WTC11 (cell line): ENCODE data around the gene GP9. TPM values are rescaled to one million over a fixed set of nuclear protein-coding genes. Genes with fewer than 3 reads are reported as not detected.

Experiments
- ATAC-seq: fragments of 200-7000 bp; cut with Tn5 transposase; 2 replicates; pipeline ENCODE4 v1.10.0; 2021; ENCODE audit warnings: mild to moderate bottlenecking, moderate library complexity
- CTCF ChIA-PET: fragments of 300-600 bp; sonication (Branson Sonifier 250); formaldehyde crosslinking; loops from one replicate; lab custom pipeline; 2021; ENCODE audit warnings: antibody characterized with exemption; lab: Charles Lee
- POLR2A ChIA-PET: fragments of 350-600 bp; sonication (Branson Sonifier 250); formaldehyde crosslinking; loops from one replicate; lab custom pipeline; 2021; ENCODE audit warnings: antibody characterized with exemption; lab: Charles Lee
- DNase-seq: peaks from one replicate; pipeline ENCODE4 v3.0.0; 2021; ENCODE audit warnings: low spot score
- H3K27ac Mint-ChIP-seq: 2 replicates; pipeline ENCODE4 v1.8.0; 2021; ENCODE audit warnings: mixed read lengths
- H3K27me3 Mint-ChIP-seq: 2 replicates; pipeline ENCODE4 v1.8.0; 2021; ENCODE audit warnings: low read depth, mild to moderate bottlenecking, moderate library complexity, mixed read lengths
- H3K36me3 Mint-ChIP-seq: 2 replicates; pipeline ENCODE4 v1.8.0; 2021; ENCODE audit warnings: mixed read lengths
- H3K4me1 Mint-ChIP-seq: 2 replicates; pipeline ENCODE4 v1.8.0; 2022; ENCODE audit warnings: mixed read lengths
- H3K4me3 Mint-ChIP-seq: 2 replicates; pipeline ENCODE4 v1.8.0; 2021; ENCODE audit warnings: mild to moderate bottlenecking, moderate library complexity, mixed read lengths
- H3K9me3 Mint-ChIP-seq: 2 replicates; pipeline ENCODE4 v1.8.0; 2021; ENCODE audit warnings: mixed read lengths
- CREB1 ChIP-seq: sonication (generic); formaldehyde crosslinking; IDR thresholded peaks from 2 replicates; pipeline ENCODE4 v1.8.0; 2023; ENCODE audit warnings: mild to moderate bottlenecking, missing genetic modification reagents
- HMGA2 ChIP-seq: fragments of 250-450 bp; sonication (Bioruptor Pico); IDR thresholded peaks from 2 replicates; pipeline ENCODE4 v1.4.0; 2021; ENCODE audit warnings: mild to moderate bottlenecking, moderate library complexity
- JAZF1 ChIP-seq: fragments of 250-450 bp; sonication (Bioruptor Pico); IDR thresholded peaks from 2 replicates; pipeline ENCODE4 v1.9.0; 2021; ENCODE audit warnings: moderate library complexity, mild to moderate bottlenecking, inconsistent platforms
- NR1H2 ChIP-seq: sonication (generic); formaldehyde crosslinking; IDR thresholded peaks from 2 replicates; pipeline ENCODE4 v1.9.0; 2021; ENCODE audit warnings: mild to moderate bottlenecking, moderate library complexity, missing genetic modification reagents
- NR3C1 ChIP-seq: sonication (generic); formaldehyde crosslinking; conservative IDR thresholded peaks from 2 replicates; pipeline ENCODE4 v1.8.1; 2023; ENCODE audit warnings: low read depth, mild to moderate bottlenecking, missing genetic modification reagents
- OVOL2 ChIP-seq: fragments of 250-450 bp; sonication (Bioruptor Pico); IDR thresholded peaks from 2 replicates; pipeline ENCODE4 v1.9.0; 2021; ENCODE audit warnings: mild to moderate bottlenecking, borderline replicate concordance
- SMAD4 ChIP-seq: sonication (generic); formaldehyde crosslinking; IDR thresholded peaks from 2 replicates; pipeline ENCODE4 v1.8.0; 2022; ENCODE audit warnings: mild to moderate bottlenecking, missing genetic modification reagents
- SP1 ChIP-seq: sonication (generic); formaldehyde crosslinking; conservative IDR thresholded peaks from 2 replicates; pipeline ENCODE4 v1.8.1; 2022; ENCODE audit warnings: missing genetic modification reagents
- TCF7 ChIP-seq: sonication (generic); formaldehyde crosslinking; IDR thresholded peaks from 2 replicates; pipeline ENCODE4 v1.8.0; 2022; ENCODE audit warnings: mild to moderate bottlenecking, low read depth, missing genetic modification reagents, moderate library complexity
- TP53 ChIP-seq: sonication (generic); formaldehyde crosslinking; IDR thresholded peaks from 2 replicates; pipeline ENCODE4 v1.8.1; 2023; ENCODE audit warnings: mild to moderate bottlenecking, missing genetic modification reagents
- ZNF121 ChIP-seq: sonication (generic); formaldehyde crosslinking; IDR thresholded peaks from 2 replicates; pipeline ENCODE4 v1.8.0; 2023; ENCODE audit warnings: missing genetic modification reagents
- ZNF317 ChIP-seq: sonication (generic); formaldehyde crosslinking; IDR thresholded peaks from 2 replicates; pipeline ENCODE4 v1.8.1; 2023; ENCODE audit warnings: low read depth, mild to moderate bottlenecking, moderate library complexity, missing genetic modification reagents, borderline replicate concordance
- ZNF396 ChIP-seq: fragments of 250-450 bp; sonication (Bioruptor Pico); IDR thresholded peaks from 2 replicates; pipeline ENCODE4 v1.8.0; 2021; ENCODE audit warnings: mild to moderate bottlenecking, moderate library complexity, borderline replicate concordance
- ZNF423 ChIP-seq: fragments of 250-450 bp; sonication (Bioruptor Pico); IDR thresholded peaks from 2 replicates; pipeline ENCODE4 v2.1.2; 2022; ENCODE audit warnings: mild to moderate bottlenecking, moderate library complexity
- total RNA-seq: library from RNA; stranded (reverse); gene quantifications from 3 replicates; pipeline ENCODE4 v1.2.3, GENCODE V29; 2021
- TF ChIP-seq, protein P1 (sequence below): fragments of 250-450 bp; sonication (Bioruptor Pico); IDR thresholded peaks from 2 replicates; pipeline ENCODE4 v1.9.0; 2021; ENCODE audit warnings: mild to moderate bottlenecking
- TF ChIP-seq, protein P2 (sequence below): fragments of 200-600 bp; IDR thresholded peaks from 2 replicates; pipeline ENCODE4 v1.8.0; 2022; ENCODE audit warnings: antibody characterized with exemption
- TF ChIP-seq, protein P3 (sequence below): sonication (generic); formaldehyde crosslinking; IDR thresholded peaks from 2 replicates; pipeline ENCODE4 v1.8.1; 2022; ENCODE audit warnings: mild to moderate bottlenecking, moderate library complexity, missing genetic modification reagents
- TF ChIP-seq, protein P4 (sequence below): sonication (generic); formaldehyde crosslinking; IDR thresholded peaks from 2 replicates; pipeline ENCODE4 v1.8.0; 2023; ENCODE audit warnings: mild to moderate bottlenecking, missing genetic modification reagents
- TF ChIP-seq, protein P5 (sequence below): sonication (generic); formaldehyde crosslinking; IDR thresholded peaks from 2 replicates; pipeline ENCODE4 v1.8.0; 2022; ENCODE audit warnings: mild to moderate bottlenecking, missing genetic modification reagents
- TF ChIP-seq, protein P6 (sequence below): sonication (generic); formaldehyde crosslinking; IDR thresholded peaks from 2 replicates; pipeline ENCODE4 v1.8.1; 2023; ENCODE audit warnings: mild to moderate bottlenecking, missing genetic modification reagents
- TF ChIP-seq, protein P7 (sequence below): sonication (generic); formaldehyde crosslinking; IDR thresholded peaks from 2 replicates; pipeline ENCODE4 v1.8.0; 2022; ENCODE audit warnings: mild to moderate bottlenecking, missing genetic modification reagents

Gene GP9
- total RNA-seq, 1 experiment from 2014 or later, result not detected

DNA sequence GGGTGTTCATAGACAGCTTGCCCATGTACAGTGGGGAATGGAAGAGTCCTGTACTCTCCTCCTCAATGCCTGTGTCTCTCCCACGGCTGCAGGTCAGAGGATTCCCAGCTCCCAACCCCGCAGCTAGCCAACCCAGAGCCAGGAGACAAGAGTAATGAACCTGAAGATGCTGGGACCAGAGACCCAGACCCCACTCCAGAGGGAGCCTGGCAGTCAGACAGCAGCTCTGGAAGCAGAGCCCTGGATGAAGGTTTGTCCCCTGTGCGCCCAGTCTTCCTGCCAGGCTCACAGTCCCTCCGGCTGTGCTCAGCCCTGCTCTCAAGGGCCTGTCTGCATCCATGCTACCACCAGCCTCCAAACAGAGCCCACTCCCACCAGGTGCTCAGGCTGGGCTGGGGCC, 30.0 kb upstream of the GP9 start:
- POLR2A ChIA-PET, result no interaction called here
- Mint-ChIP-seq H3K9me3 (peaks cover 6% of the 10 kb centered on the region; the same call in 1 of the 2 replicates), H3K36me3 (no peaks in the 10 kb centered on the region), H3K27ac (no peak overlapping the region), H3K4me1 (peaks cover 5% of the 10 kb centered on the region; the same call in 1 of the 2 replicates), H3K27me3 (peaks cover 30% of the 10 kb centered on the region), H3K4me3 (no peak overlapping the region)
- DNase-seq, result no peak
- no peak for ATAC-seq
- TF ChIP-seq TP53 (CRISPR knock-in tag), result no peak
- no peak for TF ChIP-seq CREB1
- TF ChIP-seq, protein P1, sequence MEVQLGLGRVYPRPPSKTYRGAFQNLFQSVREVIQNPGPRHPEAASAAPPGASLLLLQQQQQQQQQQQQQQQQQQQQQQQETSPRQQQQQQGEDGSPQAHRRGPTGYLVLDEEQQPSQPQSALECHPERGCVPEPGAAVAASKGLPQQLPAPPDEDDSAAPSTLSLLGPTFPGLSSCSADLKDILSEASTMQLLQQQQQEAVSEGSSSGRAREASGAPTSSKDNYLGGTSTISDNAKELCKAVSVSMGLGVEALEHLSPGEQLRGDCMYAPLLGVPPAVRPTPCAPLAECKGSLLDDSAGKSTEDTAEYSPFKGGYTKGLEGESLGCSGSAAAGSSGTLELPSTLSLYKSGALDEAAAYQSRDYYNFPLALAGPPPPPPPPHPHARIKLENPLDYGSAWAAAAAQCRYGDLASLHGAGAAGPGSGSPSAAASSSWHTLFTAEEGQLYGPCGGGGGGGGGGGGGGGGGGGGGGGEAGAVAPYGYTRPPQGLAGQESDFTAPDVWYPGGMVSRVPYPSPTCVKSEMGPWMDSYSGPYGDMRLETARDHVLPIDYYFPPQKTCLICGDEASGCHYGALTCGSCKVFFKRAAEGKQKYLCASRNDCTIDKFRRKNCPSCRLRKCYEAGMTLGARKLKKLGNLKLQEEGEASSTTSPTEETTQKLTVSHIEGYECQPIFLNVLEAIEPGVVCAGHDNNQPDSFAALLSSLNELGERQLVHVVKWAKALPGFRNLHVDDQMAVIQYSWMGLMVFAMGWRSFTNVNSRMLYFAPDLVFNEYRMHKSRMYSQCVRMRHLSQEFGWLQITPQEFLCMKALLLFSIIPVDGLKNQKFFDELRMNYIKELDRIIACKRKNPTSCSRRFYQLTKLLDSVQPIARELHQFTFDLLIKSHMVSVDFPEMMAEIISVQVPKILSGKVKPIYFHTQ (CRISPR knock-in tag), result no peak
- CTCF ChIA-PET, result interaction anchor here (1.7 kb wide), 2 partner anchors 23 to 60 kb away, joined by 5 to 6 read pairs; no protein-coding TSS in a partner anchor

DNA sequence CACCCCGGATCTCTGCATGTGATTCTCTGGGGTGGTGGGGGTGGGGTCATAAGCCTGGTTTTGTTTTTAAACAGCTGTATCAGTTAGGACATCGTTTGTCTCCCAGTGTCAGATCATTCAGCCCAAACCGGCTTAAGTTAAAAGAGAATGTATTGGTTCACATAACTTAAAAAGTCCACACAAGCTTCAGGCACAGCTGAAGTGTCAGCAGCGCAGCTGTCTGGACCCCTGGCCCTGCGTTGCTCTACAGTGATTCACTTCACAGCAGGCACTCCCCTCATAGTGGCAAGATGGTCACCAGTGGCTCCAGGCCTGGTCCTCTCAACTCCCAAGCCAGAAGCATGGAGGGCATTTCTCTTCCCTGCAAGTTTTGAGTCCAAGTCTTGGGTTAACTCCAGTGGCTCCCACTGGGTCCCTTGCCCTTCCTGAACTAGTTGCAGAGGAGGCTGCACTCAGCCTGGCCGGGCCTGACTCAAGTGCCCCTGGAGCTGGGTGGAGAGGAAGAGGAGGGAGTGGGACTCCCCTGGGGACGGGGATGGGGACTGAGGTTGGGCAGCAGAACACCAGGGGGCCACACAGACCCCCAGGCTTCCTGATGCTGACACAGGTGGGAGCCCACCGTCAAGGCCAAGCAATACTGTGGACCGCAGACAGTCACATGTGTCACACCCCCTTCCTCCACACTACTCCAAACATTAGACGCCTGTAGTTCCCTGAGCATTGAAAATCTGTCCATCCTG, 28.9 kb upstream of the GP9 start:
- H3K4me1 Mint-ChIP-seq, result peaks cover 3% of the 10 kb centered on the region; the same call in 1 of the 2 replicates
- H3K9me3 Mint-ChIP-seq, result no peaks in the 10 kb centered on the region; the same call in 1 of the 2 replicates
- TF ChIP-seq, protein P2, sequence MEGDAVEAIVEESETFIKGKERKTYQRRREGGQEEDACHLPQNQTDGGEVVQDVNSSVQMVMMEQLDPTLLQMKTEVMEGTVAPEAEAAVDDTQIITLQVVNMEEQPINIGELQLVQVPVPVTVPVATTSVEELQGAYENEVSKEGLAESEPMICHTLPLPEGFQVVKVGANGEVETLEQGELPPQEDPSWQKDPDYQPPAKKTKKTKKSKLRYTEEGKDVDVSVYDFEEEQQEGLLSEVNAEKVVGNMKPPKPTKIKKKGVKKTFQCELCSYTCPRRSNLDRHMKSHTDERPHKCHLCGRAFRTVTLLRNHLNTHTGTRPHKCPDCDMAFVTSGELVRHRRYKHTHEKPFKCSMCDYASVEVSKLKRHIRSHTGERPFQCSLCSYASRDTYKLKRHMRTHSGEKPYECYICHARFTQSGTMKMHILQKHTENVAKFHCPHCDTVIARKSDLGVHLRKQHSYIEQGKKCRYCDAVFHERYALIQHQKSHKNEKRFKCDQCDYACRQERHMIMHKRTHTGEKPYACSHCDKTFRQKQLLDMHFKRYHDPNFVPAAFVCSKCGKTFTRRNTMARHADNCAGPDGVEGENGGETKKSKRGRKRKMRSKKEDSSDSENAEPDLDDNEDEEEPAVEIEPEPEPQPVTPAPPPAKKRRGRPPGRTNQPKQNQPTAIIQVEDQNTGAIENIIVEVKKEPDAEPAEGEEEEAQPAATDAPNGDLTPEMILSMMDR, result no peak
- TF ChIP-seq, protein P3, sequence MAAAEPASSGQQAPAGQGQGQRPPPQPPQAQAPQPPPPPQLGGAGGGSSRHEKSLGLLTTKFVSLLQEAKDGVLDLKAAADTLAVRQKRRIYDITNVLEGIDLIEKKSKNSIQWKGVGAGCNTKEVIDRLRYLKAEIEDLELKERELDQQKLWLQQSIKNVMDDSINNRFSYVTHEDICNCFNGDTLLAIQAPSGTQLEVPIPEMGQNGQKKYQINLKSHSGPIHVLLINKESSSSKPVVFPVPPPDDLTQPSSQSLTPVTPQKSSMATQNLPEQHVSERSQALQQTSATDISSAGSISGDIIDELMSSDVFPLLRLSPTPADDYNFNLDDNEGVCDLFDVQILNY (CRISPR knock-in tag), result no peak
- no peak for TF ChIP-seq SP1
- TF ChIP-seq JAZF1 (CRISPR knock-in tag), result no peak
- no peak for TF ChIP-seq HMGA2
- TF ChIP-seq, protein P4, sequence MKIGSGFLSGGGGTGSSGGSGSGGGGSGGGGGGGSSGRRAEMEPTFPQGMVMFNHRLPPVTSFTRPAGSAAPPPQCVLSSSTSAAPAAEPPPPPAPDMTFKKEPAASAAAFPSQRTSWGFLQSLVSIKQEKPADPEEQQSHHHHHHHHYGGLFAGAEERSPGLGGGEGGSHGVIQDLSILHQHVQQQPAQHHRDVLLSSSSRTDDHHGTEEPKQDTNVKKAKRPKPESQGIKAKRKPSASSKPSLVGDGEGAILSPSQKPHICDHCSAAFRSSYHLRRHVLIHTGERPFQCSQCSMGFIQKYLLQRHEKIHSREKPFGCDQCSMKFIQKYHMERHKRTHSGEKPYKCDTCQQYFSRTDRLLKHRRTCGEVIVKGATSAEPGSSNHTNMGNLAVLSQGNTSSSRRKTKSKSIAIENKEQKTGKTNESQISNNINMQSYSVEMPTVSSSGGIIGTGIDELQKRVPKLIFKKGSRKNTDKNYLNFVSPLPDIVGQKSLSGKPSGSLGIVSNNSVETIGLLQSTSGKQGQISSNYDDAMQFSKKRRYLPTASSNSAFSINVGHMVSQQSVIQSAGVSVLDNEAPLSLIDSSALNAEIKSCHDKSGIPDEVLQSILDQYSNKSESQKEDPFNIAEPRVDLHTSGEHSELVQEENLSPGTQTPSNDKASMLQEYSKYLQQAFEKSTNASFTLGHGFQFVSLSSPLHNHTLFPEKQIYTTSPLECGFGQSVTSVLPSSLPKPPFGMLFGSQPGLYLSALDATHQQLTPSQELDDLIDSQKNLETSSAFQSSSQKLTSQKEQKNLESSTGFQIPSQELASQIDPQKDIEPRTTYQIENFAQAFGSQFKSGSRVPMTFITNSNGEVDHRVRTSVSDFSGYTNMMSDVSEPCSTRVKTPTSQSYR (CRISPR knock-in tag), result no peak
- TF ChIP-seq ZNF396, result no peak
- TF ChIP-seq, protein P5, sequence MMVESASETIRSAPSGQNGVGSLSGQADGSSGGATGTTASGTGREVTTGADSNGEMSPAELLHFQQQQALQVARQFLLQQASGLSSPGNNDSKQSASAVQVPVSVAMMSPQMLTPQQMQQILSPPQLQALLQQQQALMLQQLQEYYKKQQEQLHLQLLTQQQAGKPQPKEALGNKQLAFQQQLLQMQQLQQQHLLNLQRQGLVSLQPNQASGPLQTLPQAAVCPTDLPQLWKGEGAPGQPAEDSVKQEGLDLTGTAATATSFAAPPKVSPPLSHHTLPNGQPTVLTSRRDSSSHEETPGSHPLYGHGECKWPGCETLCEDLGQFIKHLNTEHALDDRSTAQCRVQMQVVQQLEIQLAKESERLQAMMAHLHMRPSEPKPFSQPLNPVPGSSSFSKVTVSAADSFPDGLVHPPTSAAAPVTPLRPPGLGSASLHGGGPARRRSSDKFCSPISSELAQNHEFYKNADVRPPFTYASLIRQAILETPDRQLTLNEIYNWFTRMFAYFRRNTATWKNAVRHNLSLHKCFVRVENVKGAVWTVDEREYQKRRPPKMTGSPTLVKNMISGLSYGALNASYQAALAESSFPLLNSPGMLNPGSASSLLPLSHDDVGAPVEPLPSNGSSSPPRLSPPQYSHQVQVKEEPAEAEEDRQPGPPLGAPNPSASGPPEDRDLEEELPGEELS (CRISPR knock-in tag), result no peak
- TF ChIP-seq ZNF317 (CRISPR knock-in tag), result no peak
- TF ChIP-seq, protein P6, sequence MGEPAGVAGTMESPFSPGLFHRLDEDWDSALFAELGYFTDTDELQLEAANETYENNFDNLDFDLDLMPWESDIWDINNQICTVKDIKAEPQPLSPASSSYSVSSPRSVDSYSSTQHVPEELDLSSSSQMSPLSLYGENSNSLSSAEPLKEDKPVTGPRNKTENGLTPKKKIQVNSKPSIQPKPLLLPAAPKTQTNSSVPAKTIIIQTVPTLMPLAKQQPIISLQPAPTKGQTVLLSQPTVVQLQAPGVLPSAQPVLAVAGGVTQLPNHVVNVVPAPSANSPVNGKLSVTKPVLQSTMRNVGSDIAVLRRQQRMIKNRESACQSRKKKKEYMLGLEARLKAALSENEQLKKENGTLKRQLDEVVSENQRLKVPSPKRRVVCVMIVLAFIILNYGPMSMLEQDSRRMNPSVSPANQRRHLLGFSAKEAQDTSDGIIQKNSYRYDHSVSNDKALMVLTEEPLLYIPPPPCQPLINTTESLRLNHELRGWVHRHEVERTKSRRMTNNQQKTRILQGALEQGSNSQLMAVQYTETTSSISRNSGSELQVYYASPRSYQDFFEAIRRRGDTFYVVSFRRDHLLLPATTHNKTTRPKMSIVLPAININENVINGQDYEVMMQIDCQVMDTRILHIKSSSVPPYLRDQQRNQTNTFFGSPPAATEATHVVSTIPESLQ (CRISPR knock-in tag), result no peak
- TF ChIP-seq OVOL2 (CRISPR knock-in tag), result no peak
- no peak for TF ChIP-seq ZNF423 (CRISPR knock-in tag)
- no peak for TF ChIP-seq SMAD4 (CRISPR knock-in tag)
- no peak for TF ChIP-seq NR3C1
- TF ChIP-seq, protein P7, sequence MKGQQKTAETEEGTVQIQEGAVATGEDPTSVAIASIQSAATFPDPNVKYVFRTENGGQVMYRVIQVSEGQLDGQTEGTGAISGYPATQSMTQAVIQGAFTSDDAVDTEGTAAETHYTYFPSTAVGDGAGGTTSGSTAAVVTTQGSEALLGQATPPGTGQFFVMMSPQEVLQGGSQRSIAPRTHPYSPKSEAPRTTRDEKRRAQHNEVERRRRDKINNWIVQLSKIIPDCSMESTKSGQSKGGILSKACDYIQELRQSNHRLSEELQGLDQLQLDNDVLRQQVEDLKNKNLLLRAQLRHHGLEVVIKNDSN (CRISPR knock-in tag), result no peak
- no peak for TF ChIP-seq ZNF121
- TF ChIP-seq NR1H2, result no peak
- TF ChIP-seq TCF7 (CRISPR knock-in tag), result no peak
- H3K4me3 Mint-ChIP-seq, result no peak overlapping the region
- CTCF ChIA-PET, result interaction anchor here (1.7 to 3.6 kb wide), 3 partner anchors 22 to 62 kb away, joined by 5 to 13 read pairs (median 6); no protein-coding TSS in a partner anchor
- DNase-seq, result no peak
- no peaks in the 10 kb centered on the region for H3K36me3 Mint-ChIP-seq
- no peak overlapping the region; the same call in 1 of the 2 replicates for H3K27ac Mint-ChIP-seq
- POLR2A ChIA-PET, result no interaction called here
- no peak for ATAC-seq
- H3K27me3 Mint-ChIP-seq, result peaks cover 20% of the 10 kb centered on the region
